Stimulated activated naive CD8-positive, alpha-beta T cell treated with anti-CD3 and anti-CD28 coated beads, Interleukin-15, Interleukin-2, amounts not matched to agents 100 ng/mL and 50 ng/mL, for 24 hours (primary cell): ENCODE results near the gene TMEM209.
"Not testable (repeated sequence)": the region's sequence is repeated elsewhere in the genome, so short reads cannot be mapped to it uniquely, and the experiment has no call there.

Experiments used
- H3K27ac Mint-ChIP-seq: one replicate; pipeline ENCODE4 v1.8.0; 2021; ENCODE audit warnings: mild to moderate bottlenecking, mixed read lengths
- H3K27me3 Mint-ChIP-seq: one replicate; pipeline ENCODE4 v1.8.0; 2021; ENCODE audit warnings: mixed read lengths
- H3K36me3 Mint-ChIP-seq: one replicate; pipeline ENCODE4 v1.8.0; 2021; ENCODE audit warnings: low read depth, mixed read lengths
- H3K4me1 Mint-ChIP-seq: one replicate; pipeline ENCODE4 v1.8.0; 2021; ENCODE audit warnings: low read depth, mixed read lengths
- H3K4me3 Mint-ChIP-seq: one replicate; pipeline ENCODE4 v1.8.0; 2021; ENCODE audit warnings: mild to moderate bottlenecking, mixed read lengths
- H3K9me3 Mint-ChIP-seq: one replicate; pipeline ENCODE4 v1.8.0; 2021; ENCODE audit warnings: mixed read lengths

Gene TMEM209

GRCh38 chr7:130226333-130226732 lies 21.1 kb upstream of the TMEM209 start:
- no peak overlapping the region for H3K4me3 Mint-ChIP-seq
- H3K9me3 Mint-ChIP-seq, result no peaks in the 10 kb centered on the region
- H3K4me1 Mint-ChIP-seq, result no peaks in the 10 kb centered on the region

GRCh38 chr7:130224923-130225322 lies 19.7 kb upstream of the TMEM209 start:
- H3K4me3 Mint-ChIP-seq, H3K36me3 Mint-ChIP-seq, H3K9me3 Mint-ChIP-seq, H3K4me1 Mint-ChIP-seq, H3K27me3 Mint-ChIP-seq, H3K27ac Mint-ChIP-seq: not testable (repeated sequence)

More at GRCh38 chr7:130226333-130226732, 21.1 kb upstream of the TMEM209 start:
- Mint-ChIP-seq H3K36me3 (no peaks in the 10 kb centered on the region), H3K27ac (no peak overlapping the region), H3K27me3 (no peaks in the 10 kb centered on the region)

GRCh38 chr7:130224210-130224609 lies 19.0 kb upstream of the TMEM209 start:
- H3K36me3 Mint-ChIP-seq, result no peaks in the 10 kb centered on the region
- no peaks in the 10 kb centered on the region for H3K4me1 Mint-ChIP-seq
- no peaks in the 10 kb centered on the region for H3K27me3 Mint-ChIP-seq
- H3K9me3 Mint-ChIP-seq, result no peaks in the 10 kb centered on the region
- H3K27ac Mint-ChIP-seq, result no peak overlapping the region
- no peak overlapping the region for H3K4me3 Mint-ChIP-seq

- Mint-ChIP-seq H3K27ac (no peak overlapping the region), H3K36me3 (no peaks in the 10 kb centered on the region), H3K4me3 (no peak overlapping the region), H3K27me3 (no peaks in the 10 kb centered on the region), H3K4me1 (no peaks in the 10 kb centered on the region), H3K9me3 (no peaks in the 10 kb centered on the region)
These were observed 18.4 kb upstream of the TMEM209 start for GRCh38 chr7:130223646-130224045.

GRCh38 chr7:130221746-130222145 lies 16.5 kb upstream of the TMEM209 start:
- H3K9me3 Mint-ChIP-seq, result no peaks in the 10 kb centered on the region

GRCh38 chr7:130219871-130220270 lies 14.7 kb upstream of the TMEM209 start:
- H3K4me3 Mint-ChIP-seq, result no peak overlapping the region
- no peaks in the 10 kb centered on the region for H3K27me3 Mint-ChIP-seq
- H3K36me3 Mint-ChIP-seq, result no peaks in the 10 kb centered on the region
- H3K27ac Mint-ChIP-seq, result no peak overlapping the region
- H3K4me1 Mint-ChIP-seq, result no peaks in the 10 kb centered on the region
- H3K9me3 Mint-ChIP-seq, result no peaks in the 10 kb centered on the region

More at GRCh38 chr7:130221746-130222145, 16.5 kb upstream of the TMEM209 start:
- H3K4me1 Mint-ChIP-seq, result no peaks in the 10 kb centered on the region
- H3K27ac Mint-ChIP-seq, result no peak overlapping the region
- no peak overlapping the region for H3K4me3 Mint-ChIP-seq
- H3K36me3 Mint-ChIP-seq, result no peaks in the 10 kb centered on the region
- no peaks in the 10 kb centered on the region for H3K27me3 Mint-ChIP-seq

GRCh38 chr7:130218806-130219620 lies 13.8 kb upstream of the TMEM209 start:
- Mint-ChIP-seq H3K4me3 (no peak overlapping the region), H3K9me3 (no peaks in the 10 kb centered on the region), H3K4me1 (no peaks in the 10 kb centered on the region), H3K27me3 (peaks cover 5% of the 10 kb centered on the region), H3K36me3 (no peaks in the 10 kb centered on the region), H3K27ac (no peak overlapping the region)

GRCh38 chr7:130216750-130217149 lies 11.5 kb upstream of the TMEM209 start:
- Mint-ChIP-seq H3K4me1 (no peaks in the 10 kb centered on the region), H3K36me3 (no peaks in the 10 kb centered on the region), H3K4me3 (no peak overlapping the region), H3K27ac (no peak overlapping the region), H3K27me3 (peaks cover 5% of the 10 kb centered on the region), H3K9me3 (no peaks in the 10 kb centered on the region)

- H3K27me3 Mint-ChIP-seq, result peaks cover 5% of the 10 kb centered on the region
- H3K9me3 Mint-ChIP-seq, result no peaks in the 10 kb centered on the region
- no peak overlapping the region for H3K27ac Mint-ChIP-seq
- no peaks in the 10 kb centered on the region for H3K4me1 Mint-ChIP-seq
- no peak overlapping the region for H3K4me3 Mint-ChIP-seq
- H3K36me3 Mint-ChIP-seq, result no peaks in the 10 kb centered on the region
These were observed 10.8 kb upstream of the TMEM209 start for GRCh38 chr7:130216025-130216424.

- Mint-ChIP-seq H3K9me3 (no peaks in the 10 kb centered on the region), H3K4me3 (no peak overlapping the region), H3K36me3 (no peaks in the 10 kb centered on the region), H3K4me1 (no peaks in the 10 kb centered on the region), H3K27ac (no peak overlapping the region), H3K27me3 (peaks cover 5% of the 10 kb centered on the region)
These were observed 8.6 kb upstream of the TMEM209 start for GRCh38 chr7:130213828-130214227.

- Mint-ChIP-seq H3K27me3 (peaks cover 5% of the 10 kb centered on the region), H3K36me3 (no peaks in the 10 kb centered on the region), H3K9me3 (no peaks in the 10 kb centered on the region), H3K4me1 (peaks cover 4% of the 10 kb centered on the region), H3K27ac (no peak overlapping the region), H3K4me3 (no peak overlapping the region)
These were observed 5.2 kb upstream of the TMEM209 start for GRCh38 chr7:130210181-130210935.

- no peak overlapping the region for H3K27ac Mint-ChIP-seq
- H3K9me3 Mint-ChIP-seq, result no peaks in the 10 kb centered on the region
- H3K27me3 Mint-ChIP-seq, result no peaks in the 10 kb centered on the region
- H3K36me3 Mint-ChIP-seq, result peaks cover 9% of the 10 kb centered on the region
- H3K4me1 Mint-ChIP-seq, result peaks cover 18% of the 10 kb centered on the region
- no peak overlapping the region for H3K4me3 Mint-ChIP-seq
These were observed 3.3 kb upstream of the TMEM209 start for GRCh38 chr7:130208516-130208915.

GRCh38 chr7:130207642-130208041 lies 2.4 kb upstream of the TMEM209 start, which contains the start of gene SSMEM1:
Gene SSMEM1 (plus strand): TSS chr7:130207860. CDS start chr7:130207911, 51 bp downstream.
- Mint-ChIP-seq H3K36me3 (peaks cover 15% of the 10 kb centered on the region), H3K4me3 (no peak within 1 kb of the TSS), H3K4me1 (peaks cover 23% of the 10 kb centered on the region), H3K27ac (no peak within 1 kb of the TSS), H3K27me3 (no peaks in the 10 kb centered on the region), H3K9me3 (no peaks in the 10 kb centered on the region)

- no peak overlapping the region for H3K27ac Mint-ChIP-seq
- peaks cover 21% of the 10 kb centered on the region for H3K36me3 Mint-ChIP-seq
- H3K27me3 Mint-ChIP-seq, result no peaks in the 10 kb centered on the region
- no peak overlapping the region for H3K4me3 Mint-ChIP-seq
- H3K4me1 Mint-ChIP-seq, result peaks cover 23% of the 10 kb centered on the region
- H3K9me3 Mint-ChIP-seq, result no peaks in the 10 kb centered on the region
These were observed 1.8 kb upstream of the TMEM209 start for GRCh38 chr7:130207033-130207432.

GRCh38 chr7:130201796-130202195 lies 3.4 kb downstream of the TMEM209 start:
- H3K4me3 Mint-ChIP-seq, result no peak overlapping the region
- H3K27ac Mint-ChIP-seq, result no peak overlapping the region

More at GRCh38 chr7:130201796-130202195, 3.4 kb downstream of the TMEM209 start:
- Mint-ChIP-seq H3K36me3 (peaks cover 58% of the 10 kb centered on the region), H3K9me3 (no peaks in the 10 kb centered on the region), H3K27me3 (no peaks in the 10 kb centered on the region), H3K4me1 (peaks cover 41% of the 10 kb centered on the region)
